Eye (tissue), 1 donor: Measurements from ENCODE around the gene GGTLC2.
"Not testable (repeated sequence)": the region's sequence is repeated elsewhere in the genome, so short reads cannot be mapped to it uniquely, and the experiment has no call there.

Experiments
- DNase-seq: peaks from one replicate; pipeline ENCODE4 v3.0.0-alpha.2; 2015

The GGTLC2 gene

GRCh38 chr22:22638313-22638712, 6.1 kb upstream of the GGTLC2 start:
- not testable (repeated sequence) for DNase-seq

GRCh38 chr22:22642255-22642654, 2.2 kb upstream of the GGTLC2 start:
- DNase-seq, result not testable (repeated sequence)

- not testable (repeated sequence) for DNase-seq
These were observed 1.6 kb downstream of the GGTLC2 start for GRCh38 chr22:22645969-22646368.

- DNase-seq, result not testable (repeated sequence)
These were observed 3.5 kb downstream of the GGTLC2 start for GRCh38 chr22:22647952-22648351.

GRCh38 chr22:22648863-22649536, 4.6 kb downstream of the GGTLC2 start:
- DNase-seq, result not testable (repeated sequence)

GRCh38 chr22:22649761-22650160, 5.3 kb downstream of the GGTLC2 start:
- not testable (repeated sequence) for DNase-seq

GRCh38 chr22:22650398-22650797, 6.0 kb downstream of the GGTLC2 start:
- not testable (repeated sequence) for DNase-seq

GRCh38 chr22:22650803-22651515, 6.5 kb downstream of the GGTLC2 start:
- not testable (repeated sequence) for DNase-seq

- peak; percentile 29 for DNase-seq
These were observed 7.2 kb downstream of the GGTLC2 start for GRCh38 chr22:22651593-22651992.

GRCh38 chr22:22652102-22652501, 7.7 kb downstream of the GGTLC2 start:
- DNase-seq, result not testable (repeated sequence)

- DNase-seq, result not testable (repeated sequence)
These were observed 8.2 kb downstream of the GGTLC2 start for GRCh38 chr22:22652573-22652972.

- not testable (repeated sequence) for DNase-seq
These were observed 9.4 kb downstream of the GGTLC2 start for GRCh38 chr22:22653677-22654381.

GRCh38 chr22:22655452-22656290, 11.3 kb downstream of the GGTLC2 start:
- no peak for DNase-seq

GRCh38 chr22:22657712-22658111, 13.3 kb downstream of the GGTLC2 start:
- DNase-seq, result no peak

- DNase-seq, result no peak
These were observed 16.9 kb downstream of the GGTLC2 start for GRCh38 chr22:22661275-22661674.

- no peak for DNase-seq
These were observed 17.7 kb downstream of the GGTLC2 start for GRCh38 chr22:22662095-22662494.

- DNase-seq, result no peak
These were observed 19.7 kb downstream of the GGTLC2 start for GRCh38 chr22:22663861-22664800.

GRCh38 chr22:22666307-22667091, 22.1 kb downstream of the GGTLC2 start:
- DNase-seq, result peak; percentile 43

- DNase-seq, result no peak
These were observed 23.8 kb downstream of the GGTLC2 start for GRCh38 chr22:22667966-22668880.

GRCh38 chr22:22669093-22669492, 24.7 kb downstream of the GGTLC2 start:
- DNase-seq, result no peak
